ENCODE results near the gene UQCC2.

The UQCC2 gene

DNA sequence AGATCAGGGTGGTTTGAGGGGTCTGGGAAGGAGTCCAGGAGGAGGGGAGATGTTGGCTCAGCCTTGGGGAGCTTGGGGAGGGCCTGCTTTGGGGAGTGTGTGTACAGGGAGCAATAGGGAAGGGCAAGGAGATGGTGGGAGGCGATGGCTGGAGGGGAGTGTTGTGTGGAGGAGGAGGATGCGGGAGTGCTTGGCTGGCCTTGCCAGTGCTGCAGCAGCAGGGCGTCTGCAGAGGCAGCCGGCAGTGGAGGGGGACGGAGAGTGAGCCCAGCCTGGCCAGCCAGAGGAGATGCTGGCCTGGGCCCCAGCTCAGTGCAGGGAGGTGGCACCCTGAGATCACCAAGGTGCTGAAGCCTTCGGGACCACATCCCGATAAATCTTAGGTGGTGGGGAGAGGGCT is 31.3 kb upstream of the UQCC2 start:
- no peak for ATAC-seq
- TF ChIP-seq, protein P1, sequence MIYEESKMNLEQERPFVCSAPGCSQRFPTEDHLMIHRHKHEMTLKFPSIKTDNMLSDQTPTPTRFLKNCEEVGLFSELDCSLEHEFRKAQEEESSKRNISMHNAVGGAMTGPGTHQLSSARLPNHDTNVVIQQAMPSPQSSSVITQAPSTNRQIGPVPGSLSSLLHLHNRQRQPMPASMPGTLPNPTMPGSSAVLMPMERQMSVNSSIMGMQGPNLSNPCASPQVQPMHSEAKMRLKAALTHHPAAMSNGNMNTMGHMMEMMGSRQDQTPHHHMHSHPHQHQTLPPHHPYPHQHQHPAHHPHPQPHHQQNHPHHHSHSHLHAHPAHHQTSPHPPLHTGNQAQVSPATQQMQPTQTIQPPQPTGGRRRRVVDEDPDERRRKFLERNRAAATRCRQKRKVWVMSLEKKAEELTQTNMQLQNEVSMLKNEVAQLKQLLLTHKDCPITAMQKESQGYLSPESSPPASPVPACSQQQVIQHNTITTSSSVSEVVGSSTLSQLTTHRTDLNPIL (CRISPR knock-in tag; IDR thresholded peaks at IDR 0.05; ENCODE audit: low read depth) = no peak
- no peak for TF ChIP-seq ISL1 (CRISPR knock-in tag; IDR thresholded peaks at IDR 0.05)
- TF ChIP-seq ZNF8 (CRISPR knock-in tag; IDR thresholded peaks at IDR 0.05) = no peak
- TF ChIP-seq ZNF70 (CRISPR knock-in tag; IDR thresholded peaks at IDR 0.05) = no peak
- TF ChIP-seq, protein P2, sequence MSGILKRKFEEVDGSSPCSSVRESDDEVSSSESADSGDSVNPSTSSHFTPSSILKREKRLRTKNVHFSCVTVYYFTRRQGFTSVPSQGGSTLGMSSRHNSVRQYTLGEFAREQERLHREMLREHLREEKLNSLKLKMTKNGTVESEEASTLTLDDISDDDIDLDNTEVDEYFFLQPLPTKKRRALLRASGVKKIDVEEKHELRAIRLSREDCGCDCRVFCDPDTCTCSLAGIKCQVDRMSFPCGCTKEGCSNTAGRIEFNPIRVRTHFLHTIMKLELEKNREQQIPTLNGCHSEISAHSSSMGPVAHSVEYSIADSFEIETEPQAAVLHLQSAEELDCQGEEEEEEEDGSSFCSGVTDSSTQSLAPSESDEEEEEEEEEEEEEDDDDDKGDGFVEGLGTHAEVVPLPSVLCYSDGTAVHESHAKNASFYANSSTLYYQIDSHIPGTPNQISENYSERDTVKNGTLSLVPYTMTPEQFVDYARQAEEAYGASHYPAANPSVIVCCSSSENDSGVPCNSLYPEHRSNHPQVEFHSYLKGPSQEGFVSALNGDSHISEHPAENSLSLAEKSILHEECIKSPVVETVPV (CRISPR knock-in tag; IDR thresholded peaks at IDR 0.05) = no peak

DNA sequence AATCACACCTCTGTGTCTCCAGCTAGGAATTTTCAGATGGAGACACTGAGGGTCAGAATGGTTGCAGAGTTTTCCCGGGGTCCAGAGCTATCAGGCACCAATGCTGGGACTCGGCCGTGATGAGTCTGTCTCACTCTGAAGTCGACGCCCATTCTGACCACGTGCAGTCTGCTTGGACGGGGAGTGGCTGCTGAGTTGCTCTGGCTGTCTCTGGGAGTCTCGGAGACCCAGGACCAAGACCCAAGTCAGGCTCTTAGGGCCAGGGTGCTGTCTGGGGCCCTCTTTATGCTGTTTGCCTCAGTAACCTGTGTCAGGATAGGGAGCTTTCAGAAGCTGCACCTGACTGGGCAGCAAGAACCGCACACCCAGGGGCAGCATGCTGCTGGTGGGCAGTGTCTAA is 30.6 kb upstream of the UQCC2 start:
- TF ChIP-seq RARB (CRISPR knock-in tag; IDR thresholded peaks at IDR 0.05) (no peak), GLIS3 (CRISPR knock-in tag; IDR thresholded peaks at IDR 0.05) (no peak), ZFP3 (CRISPR knock-in tag; IDR thresholded peaks at IDR 0.05) (no peak)
- TF ChIP-seq, protein P3, sequence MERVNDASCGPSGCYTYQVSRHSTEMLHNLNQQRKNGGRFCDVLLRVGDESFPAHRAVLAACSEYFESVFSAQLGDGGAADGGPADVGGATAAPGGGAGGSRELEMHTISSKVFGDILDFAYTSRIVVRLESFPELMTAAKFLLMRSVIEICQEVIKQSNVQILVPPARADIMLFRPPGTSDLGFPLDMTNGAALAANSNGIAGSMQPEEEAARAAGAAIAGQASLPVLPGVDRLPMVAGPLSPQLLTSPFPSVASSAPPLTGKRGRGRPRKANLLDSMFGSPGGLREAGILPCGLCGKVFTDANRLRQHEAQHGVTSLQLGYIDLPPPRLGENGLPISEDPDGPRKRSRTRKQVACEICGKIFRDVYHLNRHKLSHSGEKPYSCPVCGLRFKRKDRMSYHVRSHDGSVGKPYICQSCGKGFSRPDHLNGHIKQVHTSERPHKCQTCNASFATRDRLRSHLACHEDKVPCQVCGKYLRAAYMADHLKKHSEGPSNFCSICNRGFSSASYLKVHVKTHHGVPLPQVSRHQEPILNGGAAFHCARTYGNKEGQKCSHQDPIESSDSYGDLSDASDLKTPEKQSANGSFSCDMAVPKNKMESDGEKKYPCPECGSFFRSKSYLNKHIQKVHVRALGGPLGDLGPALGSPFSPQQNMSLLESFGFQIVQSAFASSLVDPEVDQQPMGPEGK (CRISPR knock-in tag; IDR thresholded peaks at IDR 0.05; ENCODE audit: borderline replicate concordance) = no peak
- no peak for ATAC-seq

DNA sequence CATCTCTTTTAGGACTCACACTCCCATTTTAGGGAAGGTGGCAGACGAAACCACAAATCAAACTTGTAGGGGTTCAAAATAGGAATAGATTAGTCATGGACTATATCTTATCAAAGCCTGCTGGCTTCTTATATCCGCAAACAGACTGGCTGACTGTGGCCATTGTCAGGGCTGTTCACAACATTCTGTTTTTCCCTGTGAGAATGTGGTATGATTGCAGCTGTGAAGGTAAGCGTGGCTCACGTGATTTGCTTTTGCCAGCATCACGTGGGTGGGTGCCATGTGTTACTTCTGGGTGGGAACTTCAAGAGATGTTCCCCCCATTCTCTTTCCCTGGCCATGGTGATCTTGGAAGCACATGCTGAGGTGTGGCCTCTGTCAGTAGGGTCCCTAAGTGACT is 29.3 kb upstream of the UQCC2 start:
- TF ChIP-seq ARNTL (CRISPR knock-in tag; IDR thresholded peaks at IDR 0.05; ENCODE audit: borderline replicate concordance, low read depth) (no peak), OSR1 (CRISPR knock-in tag; IDR thresholded peaks at IDR 0.05) (no peak), ISL1 (CRISPR knock-in tag; IDR thresholded peaks at IDR 0.05) (no peak), TOX (CRISPR knock-in tag; IDR thresholded peaks at IDR 0.05; ENCODE audit: borderline replicate concordance) (no peak), CSDC2 (CRISPR knock-in tag; IDR thresholded peaks at IDR 0.05) (no peak)
- no peak for ATAC-seq

DNA sequence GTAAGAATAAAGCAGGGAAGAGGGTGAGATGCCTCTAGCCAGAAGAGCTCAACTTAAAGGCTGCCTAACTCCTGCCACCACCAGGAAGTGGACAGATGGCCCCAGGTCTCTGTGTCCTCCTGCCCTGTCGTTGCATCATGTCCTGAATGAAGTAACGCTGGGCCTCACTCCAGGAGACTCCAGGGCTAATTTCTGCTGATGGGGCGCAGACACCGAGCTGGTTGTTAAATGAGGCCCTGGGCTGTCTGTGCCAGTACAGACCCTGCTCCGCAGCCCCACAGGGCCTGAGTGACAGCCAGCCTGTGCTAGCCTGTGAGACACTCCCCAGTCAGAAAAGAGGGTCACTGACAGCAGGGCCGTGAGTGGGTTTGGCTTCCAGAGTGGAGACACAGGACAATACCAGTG is 28.7 kb upstream of the UQCC2 start:
- ATAC-seq = no peak

More for the DNA sequence above, 28.7 kb upstream of the UQCC2 start:
- TF ChIP-seq PPARA (CRISPR knock-in tag; IDR thresholded peaks at IDR 0.05; ENCODE audit: borderline replicate concordance) (no peak), GLIS3 (CRISPR knock-in tag; IDR thresholded peaks at IDR 0.05) (no peak), OSR1 (CRISPR knock-in tag; IDR thresholded peaks at IDR 0.05) (no peak), SNAI2 (CRISPR knock-in tag; IDR thresholded peaks at IDR 0.05) (no peak), ZNF70 (CRISPR knock-in tag; IDR thresholded peaks at IDR 0.05) (no peak), ZNF8 (CRISPR knock-in tag; IDR thresholded peaks at IDR 0.05) (no peak), RARB (CRISPR knock-in tag; IDR thresholded peaks at IDR 0.05) (no peak), TCF4 (CRISPR knock-in tag; IDR thresholded peaks at IDR 0.05; ENCODE audit: borderline replicate concordance) (no peak), ZNF565 (CRISPR knock-in tag; conservative IDR thresholded peaks at IDR 0.05; ENCODE audit: low read depth) (no peak), ZC3H10 (CRISPR knock-in tag; IDR thresholded peaks at IDR 0.05) (no peak), ISL1 (CRISPR knock-in tag; IDR thresholded peaks at IDR 0.05) (no peak), ZFP3 (CRISPR knock-in tag; IDR thresholded peaks at IDR 0.05) (no peak), ESRRG (CRISPR knock-in tag; IDR thresholded peaks at IDR 0.05) (no peak), TOX (CRISPR knock-in tag; IDR thresholded peaks at IDR 0.05; ENCODE audit: borderline replicate concordance) (no peak)
- TF ChIP-seq, protein P2 (CRISPR knock-in tag; IDR thresholded peaks at IDR 0.05) = no peak
- TF ChIP-seq, protein P4, sequence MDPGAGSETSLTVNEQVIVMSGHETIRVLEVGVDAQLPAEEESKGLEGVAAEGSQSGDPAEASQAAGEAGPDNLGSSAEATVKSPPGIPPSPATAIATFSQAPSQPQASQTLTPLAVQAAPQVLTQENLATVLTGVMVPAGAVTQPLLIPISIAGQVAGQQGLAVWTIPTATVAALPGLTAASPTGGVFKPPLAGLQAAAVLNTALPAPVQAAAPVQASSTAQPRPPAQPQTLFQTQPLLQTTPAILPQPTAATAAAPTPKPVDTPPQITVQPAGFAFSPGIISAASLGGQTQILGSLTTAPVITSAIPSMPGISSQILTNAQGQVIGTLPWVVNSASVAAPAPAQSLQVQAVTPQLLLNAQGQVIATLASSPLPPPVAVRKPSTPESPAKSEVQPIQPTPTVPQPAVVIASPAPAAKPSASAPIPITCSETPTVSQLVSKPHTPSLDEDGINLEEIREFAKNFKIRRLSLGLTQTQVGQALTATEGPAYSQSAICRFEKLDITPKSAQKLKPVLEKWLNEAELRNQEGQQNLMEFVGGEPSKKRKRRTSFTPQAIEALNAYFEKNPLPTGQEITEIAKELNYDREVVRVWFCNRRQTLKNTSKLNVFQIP (CRISPR knock-in tag; IDR thresholded peaks at IDR 0.05; ENCODE audit: borderline replicate concordance, low read depth) = no peak
- TF ChIP-seq, protein P1 (CRISPR knock-in tag; IDR thresholded peaks at IDR 0.05; ENCODE audit: low read depth) = no peak
